Jurkat, Clone E6-1 (cell line): ENCODE data around the gene OCEL1.

ENCODE experiments used
- DNase-seq: peaks from one replicate; pipeline ENCODE4 v3.0.0-alpha.2; 2011; ENCODE audit warnings: low read depth, low spot score
- H3K4me3 ChIP-seq: 2 replicates; pipeline ENCODE4 v1.5.1; 2011; ENCODE audit warnings: mild to moderate bottlenecking, low read length, control low read depth, moderate library complexity

The OCEL1 gene

DNA sequence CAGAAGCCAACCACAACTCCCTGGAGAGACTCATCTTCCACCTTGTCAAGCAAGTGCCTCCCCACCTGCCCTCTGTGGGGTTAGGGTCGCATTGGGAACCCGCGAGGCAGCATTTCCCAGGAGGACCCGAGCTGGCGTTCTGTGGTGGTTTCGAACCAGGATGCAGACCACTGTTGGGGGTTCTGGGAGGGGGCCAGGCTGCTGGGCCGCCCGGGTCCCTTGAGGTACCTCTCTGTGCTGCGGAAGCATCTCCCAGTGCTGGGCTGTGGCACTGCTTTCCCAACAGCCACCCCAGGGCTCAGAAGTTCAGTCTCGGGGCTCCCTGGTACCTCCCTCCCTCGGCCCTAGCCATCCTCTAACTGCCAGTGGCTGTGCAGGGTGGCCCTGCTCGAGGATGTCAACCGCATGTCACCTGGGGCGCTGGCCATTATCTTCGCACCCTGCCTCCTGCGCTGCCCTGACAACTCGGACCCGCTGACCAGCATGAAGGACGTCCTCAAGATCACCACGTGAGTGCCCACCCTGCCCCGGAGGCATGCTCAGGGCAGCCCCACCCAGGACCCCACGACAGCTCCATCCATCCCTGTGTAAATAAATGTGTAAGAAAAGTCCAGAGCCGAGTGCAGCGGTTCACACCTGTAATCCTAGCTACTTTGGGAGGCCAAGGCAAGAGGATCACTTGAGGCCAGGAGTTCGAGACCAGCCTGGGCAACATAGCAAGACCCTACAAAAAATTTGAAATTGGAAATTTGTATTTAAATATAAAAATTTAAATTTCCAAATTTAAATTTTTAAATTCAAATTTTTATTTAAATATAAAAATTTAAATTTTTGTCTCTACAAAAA is 19.1 kb upstream of the OCEL1 start:
- DNase-seq = no peak
- no peak overlapping the region for H3K4me3 ChIP-seq

DNA sequence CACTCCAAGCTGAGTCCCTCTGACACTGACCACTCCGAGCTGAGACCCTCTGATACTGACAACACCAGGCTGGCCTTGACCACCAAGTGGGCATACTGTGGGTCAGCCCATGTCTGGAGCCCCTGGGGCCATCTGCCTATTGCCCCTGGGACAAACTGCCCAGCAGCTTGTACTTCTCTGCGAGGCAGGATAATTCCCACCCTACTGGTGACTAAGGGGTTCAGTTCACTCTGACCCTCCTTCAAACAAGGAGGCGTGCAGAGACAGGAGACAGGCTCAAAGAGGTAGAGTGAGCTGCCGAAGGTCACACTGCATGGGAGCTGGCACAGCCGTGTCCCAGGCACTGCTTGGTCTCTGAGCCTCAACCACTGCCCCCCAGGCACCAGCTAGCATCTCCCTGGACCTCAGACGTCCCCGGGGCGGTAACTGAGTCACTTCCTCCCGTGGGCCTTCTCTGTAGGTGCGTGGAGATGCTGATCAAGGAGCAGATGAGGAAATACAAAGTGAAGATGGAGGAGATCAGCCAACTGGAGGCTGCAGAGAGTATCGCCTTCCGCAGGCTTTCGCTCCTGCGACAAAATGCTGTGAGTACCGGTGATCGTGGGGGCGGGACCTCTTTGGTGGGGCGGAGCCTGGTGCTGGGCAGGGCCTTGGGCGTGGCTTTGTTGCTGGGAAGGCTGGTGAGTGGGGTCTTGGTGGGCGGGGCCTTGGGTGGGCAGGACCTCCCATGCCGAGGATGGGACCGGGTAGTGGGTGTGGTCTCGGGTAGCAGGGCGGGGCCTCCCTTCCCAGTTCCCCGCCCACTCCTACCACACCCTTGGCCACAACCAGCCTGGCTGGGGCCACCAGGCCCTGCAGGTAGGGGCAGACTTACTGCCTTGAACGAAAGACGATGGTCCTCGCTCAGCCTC is 16.6 kb upstream of the OCEL1 start:
- no peak overlapping the region for H3K4me3 ChIP-seq
- peak; percentile 73 for DNase-seq

DNA sequence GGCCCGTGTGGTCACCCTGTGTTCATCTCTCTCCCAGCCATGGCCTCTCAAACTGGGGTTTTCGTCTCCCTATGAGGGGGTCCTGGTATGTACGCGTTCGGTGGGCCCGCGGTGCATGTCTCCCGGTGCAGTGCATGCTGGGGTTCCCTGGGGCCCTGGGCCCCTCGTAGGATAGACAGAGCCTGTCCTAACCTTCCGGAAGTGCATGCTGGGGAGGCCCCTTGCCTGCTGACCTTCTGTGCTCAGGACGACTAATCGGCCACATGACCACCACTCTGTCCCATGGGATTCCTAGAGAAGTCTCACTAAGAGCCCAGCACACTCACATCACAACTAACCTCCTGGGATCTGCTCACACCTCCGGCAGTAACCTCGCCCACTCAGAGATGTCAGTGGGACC is 15.7 kb upstream of the OCEL1 start:
- no peak for DNase-seq

GRCh38 chr19:17211547-17212446 is 14.2 kb upstream of the OCEL1 start:
- no peak overlapping the region for H3K4me3 ChIP-seq
- no peak for DNase-seq

More for the DNA sequence above, 15.7 kb upstream of the OCEL1 start:
- H3K4me3 ChIP-seq = no peak overlapping the region

DNA sequence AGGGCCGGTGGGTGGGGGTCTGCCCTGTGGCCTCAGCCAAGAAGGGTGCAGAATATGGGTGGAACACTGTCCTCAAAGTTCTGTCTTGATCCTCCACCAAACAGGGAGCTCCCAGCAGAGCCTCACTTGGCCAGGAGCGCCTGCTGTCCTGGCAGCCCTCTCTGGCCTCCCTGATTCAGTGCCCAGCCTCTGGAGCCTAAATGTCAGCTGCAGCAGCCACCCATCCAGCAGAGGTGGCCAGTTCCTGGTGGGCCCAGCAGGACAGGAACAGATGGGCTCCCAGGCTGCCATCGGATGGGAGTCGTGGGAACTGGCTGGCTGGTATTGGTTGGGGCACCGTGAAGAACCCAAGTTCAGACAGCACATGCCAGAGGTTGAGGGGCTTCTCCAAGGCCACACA is 12.7 kb upstream of the OCEL1 start:
- H3K4me3 ChIP-seq = no peak overlapping the region
- no peak for DNase-seq

- H3K4me3 ChIP-seq = peak overlapping the region; percentile 80
- no peak for DNase-seq
Measured at GRCh38 chr19:17214508-17215126, 11.4 kb upstream of the OCEL1 start.

DNA sequence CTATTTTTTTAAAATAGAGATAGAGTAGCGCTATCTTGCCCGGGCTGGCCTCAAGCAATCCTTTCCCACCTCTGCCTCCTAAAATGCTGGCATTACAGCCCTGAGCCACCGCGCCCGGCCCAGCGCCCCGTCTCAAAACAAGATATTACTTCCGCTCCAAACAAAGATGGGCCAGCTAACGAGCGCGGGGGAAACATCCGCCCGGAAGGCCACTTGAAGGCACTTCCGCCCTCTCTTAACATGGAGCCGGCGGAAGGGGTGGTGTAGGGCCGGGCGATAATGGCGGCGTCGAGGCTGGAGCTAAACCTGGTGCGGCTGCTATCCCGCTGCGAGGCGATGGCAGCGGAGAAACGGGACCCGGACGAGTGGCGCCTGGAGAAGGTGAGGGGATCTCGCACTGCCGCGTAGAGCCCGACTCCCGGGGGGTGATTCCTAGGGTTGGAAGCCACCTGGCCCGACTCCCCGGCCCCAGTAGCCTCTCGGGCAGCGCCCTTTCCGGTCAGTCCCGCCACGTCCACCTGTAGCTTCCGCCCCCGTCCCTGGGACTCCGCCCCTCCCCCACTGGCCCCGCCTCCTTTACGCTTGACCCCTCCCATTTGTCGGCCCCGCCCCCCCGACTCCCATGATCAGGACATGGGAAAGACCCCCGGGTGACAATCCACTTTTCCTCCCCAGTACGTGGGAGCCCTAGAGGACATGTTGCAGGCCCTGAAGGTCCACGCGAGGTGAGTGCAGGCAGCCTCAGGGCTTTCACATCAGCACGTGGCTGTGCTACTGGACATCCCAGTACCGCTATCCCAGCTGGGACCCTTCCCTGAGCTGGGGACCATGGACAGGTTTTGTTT is 10.7 kb upstream of the OCEL1 start, which contains the start of gene USE1:
TSS of gene USE1 (plus strand) at position 231 of the 845 bp plus-strand sequence. CDS start at position 280, 49 bp downstream.
- peak; percentile 88 for DNase-seq

DNA sequence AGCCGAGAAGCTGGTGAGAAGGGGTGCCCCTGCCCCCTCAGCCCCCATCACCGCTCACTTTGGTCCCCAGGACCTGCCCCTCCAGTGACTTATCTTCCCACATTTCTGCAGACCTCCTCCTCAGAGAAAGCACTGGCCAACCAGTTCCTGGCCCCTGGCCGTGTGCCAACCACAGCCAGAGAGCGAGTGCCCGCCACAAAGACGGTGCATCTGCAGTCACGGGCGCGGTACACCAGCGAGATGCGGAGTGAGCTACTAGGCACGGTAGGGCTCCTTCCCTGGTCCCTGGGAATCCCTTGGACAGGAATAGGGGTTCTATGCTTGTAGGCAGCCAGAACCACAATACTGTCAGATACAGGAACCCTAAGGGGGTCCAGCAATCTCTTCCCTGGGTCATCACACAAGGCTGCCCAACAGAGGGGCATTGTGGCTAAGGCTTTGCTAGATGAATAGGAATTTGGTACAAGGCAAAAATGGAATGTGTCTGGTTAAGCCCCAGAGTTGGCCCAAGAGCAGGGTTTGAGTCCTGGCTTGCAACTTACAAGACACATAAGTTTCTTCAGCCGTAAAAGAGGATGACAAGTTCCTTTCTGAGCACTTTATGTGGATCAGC is 9.9 kb upstream of the OCEL1 start:
- peak overlapping the region; percentile 80 for H3K4me3 ChIP-seq
- DNase-seq = no peak

More for the DNA sequence above, 10.7 kb upstream of the OCEL1 start, which contains the start of gene USE1:
- H3K4me3 ChIP-seq = peak within 1 kb of the TSS; percentile 80

DNA sequence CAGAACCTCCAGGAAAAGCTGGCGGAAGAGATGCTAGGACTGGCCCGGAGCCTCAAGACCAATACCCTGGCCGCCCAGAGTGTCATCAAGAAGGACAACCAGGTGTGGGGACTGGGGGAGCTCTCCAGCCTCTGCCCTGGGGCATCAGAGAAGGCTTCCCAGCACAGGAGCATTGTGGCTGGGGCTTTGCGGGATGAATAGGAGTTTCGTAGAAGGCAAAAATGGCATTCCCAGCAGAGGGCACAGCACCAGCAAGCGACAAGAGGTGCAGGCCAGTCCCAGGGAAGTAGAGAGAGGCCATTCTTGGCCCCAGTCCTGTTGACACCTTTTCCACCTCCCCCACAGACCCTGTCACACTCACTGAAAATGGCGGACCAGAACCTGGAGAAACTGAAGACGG is 6.7 kb upstream of the OCEL1 start:
- no peak overlapping the region for H3K4me3 ChIP-seq
- DNase-seq = no peak

GRCh38 chr19:17220207-17220758 is 5.7 kb upstream of the OCEL1 start:
- DNase-seq = no peak
- no peak overlapping the region for H3K4me3 ChIP-seq

DNA sequence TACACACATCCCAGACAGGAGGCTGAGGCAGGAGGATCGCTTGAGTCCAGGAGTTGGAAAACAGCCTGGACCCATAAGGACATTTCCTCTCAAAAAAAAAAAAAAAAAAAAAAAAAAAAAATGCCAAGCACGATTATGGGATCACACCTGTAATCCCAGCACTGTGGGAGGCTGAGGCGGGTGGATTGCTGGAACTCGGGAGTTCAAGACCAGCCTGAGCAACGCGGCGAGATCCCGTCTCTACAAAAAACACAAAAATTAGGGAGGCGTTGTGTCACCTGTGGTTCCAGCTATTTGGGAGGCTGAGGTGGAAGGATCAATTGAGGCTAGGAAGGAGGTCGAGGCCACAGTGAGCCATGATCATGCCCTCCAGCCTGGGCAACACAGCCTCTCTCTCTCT is 973 bp upstream of the OCEL1 start:
- no peak for DNase-seq
- no peak overlapping the region for H3K4me3 ChIP-seq

DNA sequence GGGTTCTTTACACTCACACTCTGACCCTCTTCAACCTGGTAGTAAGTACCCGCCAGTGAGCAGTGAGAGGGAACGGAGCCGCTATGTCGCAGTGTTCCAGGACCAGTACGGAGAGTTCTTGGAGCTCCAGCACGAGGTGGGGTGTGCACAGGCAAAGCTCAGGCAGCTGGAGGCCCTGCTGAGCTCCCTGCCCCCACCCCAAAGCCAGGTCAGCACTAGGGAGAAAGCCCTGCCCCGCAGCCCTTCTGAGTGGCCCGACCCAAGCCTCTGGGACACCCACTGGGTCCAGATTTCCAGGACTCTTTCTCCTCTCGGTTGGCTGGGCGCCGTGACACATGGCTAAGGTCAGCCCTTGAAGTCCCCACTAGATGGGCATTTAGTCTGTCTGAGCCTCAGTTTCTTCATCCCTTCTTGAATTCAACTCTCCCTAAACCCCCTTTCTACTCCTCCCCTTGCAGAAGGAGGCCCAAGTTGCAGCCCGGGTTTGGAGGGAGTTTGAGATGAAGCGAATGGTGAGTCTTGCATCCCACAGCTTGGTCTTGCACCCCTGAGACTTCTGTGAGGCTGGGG is 1.9 kb downstream of the OCEL1 start:
- no peak for DNase-seq
- no peak overlapping the region for H3K4me3 ChIP-seq

DNA sequence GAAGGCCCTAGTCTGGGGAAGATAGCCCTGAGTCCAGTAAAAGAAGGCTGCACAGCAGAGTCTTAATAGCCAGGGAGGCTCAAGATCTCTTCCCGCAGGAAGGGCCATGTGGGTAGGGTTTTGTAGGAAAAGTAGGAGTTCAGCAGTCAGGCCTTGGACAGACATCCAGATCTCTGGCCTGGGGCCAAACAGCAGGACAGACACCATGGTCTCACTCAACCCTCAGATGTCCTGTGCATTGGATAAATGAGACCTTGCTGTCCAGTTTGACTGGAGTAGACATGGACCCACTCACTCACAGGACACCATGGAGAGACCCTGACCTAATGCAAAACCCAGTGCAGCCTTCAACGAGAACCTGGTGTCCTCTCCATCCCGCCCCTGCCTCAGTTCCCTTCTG is 3.9 kb downstream of the OCEL1 start:
- DNase-seq = no peak
- H3K4me3 ChIP-seq = no peak overlapping the region

DNA sequence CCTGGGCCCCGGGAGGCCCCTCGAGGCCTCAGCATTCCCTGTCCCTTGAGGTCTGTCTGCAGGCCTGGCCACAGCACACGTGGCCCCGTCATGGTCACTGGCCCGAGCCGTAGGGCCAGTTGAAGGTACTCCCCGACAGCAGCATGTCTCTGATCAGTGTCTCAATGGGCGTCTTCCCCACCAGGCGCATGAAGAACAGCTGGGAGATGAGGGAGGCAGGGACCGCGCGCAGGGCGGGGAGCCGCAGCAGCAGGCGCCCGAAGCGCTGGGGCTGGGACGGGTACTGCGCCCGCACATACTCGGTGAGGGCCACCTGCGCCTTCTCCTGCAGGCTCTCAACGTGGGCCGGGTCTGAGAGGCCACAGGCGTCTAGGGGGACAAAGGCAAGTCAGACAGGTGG is 6.2 kb downstream of the OCEL1 start:
- H3K4me3 ChIP-seq = no peak overlapping the region
- no peak for DNase-seq

DNA sequence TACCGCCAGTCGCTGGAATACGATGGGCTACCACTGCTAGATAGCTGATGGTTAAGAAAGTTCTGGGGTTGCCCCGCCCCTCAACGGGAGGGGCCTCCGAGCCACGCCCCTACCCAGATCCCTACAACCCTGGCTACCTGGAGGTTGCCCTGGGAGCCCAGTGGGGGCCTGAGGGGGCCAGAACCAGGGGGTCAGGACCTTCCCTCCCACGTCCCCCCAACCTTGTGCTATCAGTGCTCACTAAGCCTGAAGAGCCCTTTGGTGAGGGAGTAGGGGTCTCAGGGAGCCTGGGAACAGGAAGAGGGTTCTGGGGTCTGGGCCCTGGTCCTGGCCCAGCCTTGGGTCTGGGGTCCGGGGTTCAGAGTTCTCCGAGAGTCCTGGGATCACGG is 8.9 kb downstream of the OCEL1 start:
- peak; percentile 47 for DNase-seq
- peak overlapping the region; percentile 59 for H3K4me3 ChIP-seq

DNA sequence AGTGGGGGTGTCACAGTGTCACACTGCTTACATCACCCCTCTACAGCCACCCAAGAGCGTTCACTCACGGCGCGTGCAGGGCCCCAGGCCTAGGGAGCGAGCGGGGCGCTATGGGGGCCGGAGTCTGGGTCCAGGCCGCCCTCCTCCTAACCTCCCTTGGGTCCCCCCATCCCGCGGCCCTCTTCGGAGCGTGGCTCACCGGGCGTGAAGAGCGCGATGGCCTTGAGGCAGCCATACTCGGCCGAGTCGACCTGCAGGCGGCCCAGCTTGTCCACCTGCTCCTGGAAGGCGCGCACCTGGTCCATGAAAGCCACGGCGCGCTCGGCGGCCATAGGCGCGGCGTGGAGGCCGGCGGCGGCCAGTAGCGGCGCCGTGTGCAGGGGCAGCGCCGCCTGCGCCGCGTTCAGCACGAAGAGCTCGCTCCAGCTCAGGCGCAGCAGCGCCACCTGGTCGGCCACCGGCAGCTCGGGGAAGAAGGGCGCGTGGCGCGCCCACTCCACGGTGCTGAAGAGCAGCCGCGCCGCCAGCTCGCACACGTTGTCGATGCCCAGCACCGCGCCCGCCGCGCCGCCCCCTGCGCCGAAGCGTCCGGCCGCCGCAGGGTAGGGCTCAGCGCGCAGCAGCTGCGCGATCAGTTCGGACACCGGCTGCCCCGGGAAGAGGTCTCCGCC is 9.4 kb downstream of the OCEL1 start:
- H3K4me3 ChIP-seq = peak overlapping the region; percentile 59
- DNase-seq = no peak
